Stimulated activated CD4-positive, alpha-beta T cell treated with anti-CD3 and anti-CD28 coated beads, Interleukin-4, amount 100 ng/mL, for 24 hours (primary cell): ENCODE measurements around the gene ZNF672.
"Not testable (repeated sequence)": the region's sequence is repeated elsewhere in the genome, so short reads cannot be mapped to it uniquely, and the experiment has no call there.

Experiments used
- DNase-seq: peaks from one replicate; pipeline ENCODE4 v3.0.0-alpha.2; 2020

ZNF672 gene

DNA sequence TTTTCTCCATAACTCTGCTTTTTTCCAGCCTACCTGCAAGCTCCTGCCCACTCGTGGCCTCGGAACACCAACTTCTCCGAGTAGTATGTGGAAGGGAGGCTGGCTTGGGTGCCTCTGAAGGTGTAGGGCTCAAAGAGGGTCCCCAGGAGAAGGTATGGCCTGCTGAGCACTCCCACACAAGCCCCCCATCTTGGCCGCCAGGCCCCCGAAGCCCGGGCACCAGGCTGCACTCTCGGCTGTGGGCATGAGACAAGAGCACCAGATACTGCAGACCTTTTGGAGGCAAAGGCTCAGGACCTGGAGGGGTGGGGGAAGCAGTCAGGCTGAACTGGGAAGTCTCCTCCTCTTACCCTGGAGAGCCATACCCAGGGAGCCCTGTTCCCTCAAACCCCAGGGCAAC lies 19.2 kb downstream of the ZNF672 start:
- DNase-seq: no peak

- no peak for DNase-seq
Observed at GRCh38 chr1:248857749-248858095, 19.7 kb downstream of the ZNF672 start.

GRCh38 chr1:248858096-248858890 lies 20.3 kb downstream of the ZNF672 start:
- peak; percentile 31 for DNase-seq

- DNase-seq: peak; percentile 98
Observed at GRCh38 chr1:248858891-248859889, 21.2 kb downstream of the ZNF672 start, which contains the start of gene ZNF692. Gene ZNF692, minus strand, starts transcription at chr1:248859085. Its CDS starts 776 bp downstream, at chr1:248858309.

- DNase-seq: no peak
Observed at GRCh38 chr1:248860007-248860406, 22.0 kb downstream of the ZNF672 start.

DNA sequence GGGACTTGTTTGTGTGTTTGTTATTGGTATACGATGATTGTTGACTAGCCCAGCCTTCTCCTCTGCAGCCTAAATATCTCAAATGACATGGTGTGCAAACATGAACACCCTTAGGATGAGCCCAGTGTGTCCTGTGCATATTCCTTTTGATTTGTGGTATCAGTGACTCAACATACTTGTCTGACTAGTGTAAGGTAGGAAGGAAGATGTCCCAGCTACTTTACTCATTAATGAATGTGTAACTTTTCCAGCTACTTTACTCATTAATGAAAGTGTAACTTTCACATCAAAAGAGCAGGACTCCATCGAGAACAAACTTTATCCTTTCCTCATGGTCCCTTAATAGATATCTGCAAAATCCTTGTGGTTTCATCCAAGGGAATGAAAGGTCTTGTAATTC lies 23.6 kb downstream of the ZNF672 start:
- no peak for DNase-seq

DNA sequence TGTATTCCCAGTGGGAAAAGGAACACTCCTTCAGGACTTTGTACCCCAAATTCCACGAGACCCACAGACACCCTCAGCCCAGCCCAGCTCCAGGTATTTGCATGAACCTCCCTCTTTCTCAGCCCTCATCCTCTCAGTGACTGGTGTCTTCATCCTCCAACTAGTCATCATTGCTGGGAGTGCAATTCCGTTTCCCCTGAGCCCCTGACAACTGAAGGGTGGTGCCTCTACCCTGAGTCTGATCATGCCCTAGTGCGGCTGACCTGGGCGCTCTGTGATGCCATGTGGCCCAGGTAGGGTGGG lies 24.6 kb downstream of the ZNF672 start:
- DNase-seq: no peak

GRCh38 chr1:248862998-248863881 lies 25.2 kb downstream of the ZNF672 start:
- peak; percentile 84 for DNase-seq

DNA sequence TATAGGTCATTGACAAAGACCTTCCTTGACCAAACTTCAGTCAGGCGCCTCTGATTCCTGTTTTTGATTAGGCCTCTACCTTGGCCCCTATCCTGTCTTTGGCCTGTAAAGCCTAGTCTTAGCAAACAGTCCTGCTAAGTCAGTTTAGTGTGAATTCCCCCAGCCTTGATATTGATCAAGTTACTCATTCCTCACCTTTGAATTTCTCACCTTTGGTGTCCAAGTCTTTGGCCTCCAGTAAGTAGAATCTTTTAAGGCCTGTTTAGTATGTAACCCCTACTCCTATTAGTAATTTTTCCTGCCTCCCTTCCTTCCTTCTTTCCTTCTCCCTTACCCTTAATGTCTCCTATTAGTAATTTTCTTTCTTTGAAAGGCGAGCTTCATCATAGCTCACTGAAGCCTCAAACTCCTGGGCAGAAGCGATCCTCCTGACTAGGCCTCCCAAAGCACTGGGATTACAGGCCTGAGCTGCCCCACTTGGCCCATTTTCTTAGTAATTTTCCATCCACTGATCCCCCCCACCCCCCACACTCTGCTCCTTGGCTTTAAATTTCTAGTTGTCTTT lies 33.9 kb downstream of the ZNF672 start:
- DNase-seq: no peak

DNA sequence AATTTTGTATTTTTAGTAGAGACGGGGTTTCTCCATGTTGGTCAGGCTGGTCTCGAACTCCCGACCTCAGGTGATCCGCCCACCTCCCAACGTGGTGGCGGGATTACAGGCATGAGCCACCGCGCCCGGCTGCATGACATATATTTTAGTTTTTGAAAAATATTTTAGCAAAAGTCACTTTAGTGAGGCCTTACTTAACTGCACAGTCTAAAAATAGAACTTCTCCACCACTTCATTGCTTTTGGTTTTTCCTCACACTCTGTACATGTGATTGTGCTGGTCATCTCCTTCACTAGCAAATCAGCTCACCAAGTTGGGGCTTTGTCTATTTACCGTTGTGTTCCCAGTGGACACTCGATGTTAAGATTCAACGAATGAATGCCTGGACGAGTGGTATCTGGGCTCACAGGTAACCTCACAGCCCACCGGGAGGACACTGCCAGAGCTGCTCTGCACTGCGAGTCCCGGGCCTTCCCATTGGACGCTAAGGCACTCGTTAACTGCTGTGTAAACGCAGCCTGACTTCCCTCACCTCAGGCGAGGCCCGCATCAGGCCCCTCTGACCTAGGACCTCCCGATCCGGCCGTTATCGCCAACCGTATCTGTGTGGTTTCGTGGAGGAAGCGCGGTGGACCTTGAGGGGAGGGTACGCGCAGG lies 34.9 kb downstream of the ZNF672 start:
- DNase-seq: peak; percentile 67

- DNase-seq: peak; percentile 97
Observed at GRCh38 chr1:248873409-248873992, 35.5 kb downstream of the ZNF672 start.

DNA sequence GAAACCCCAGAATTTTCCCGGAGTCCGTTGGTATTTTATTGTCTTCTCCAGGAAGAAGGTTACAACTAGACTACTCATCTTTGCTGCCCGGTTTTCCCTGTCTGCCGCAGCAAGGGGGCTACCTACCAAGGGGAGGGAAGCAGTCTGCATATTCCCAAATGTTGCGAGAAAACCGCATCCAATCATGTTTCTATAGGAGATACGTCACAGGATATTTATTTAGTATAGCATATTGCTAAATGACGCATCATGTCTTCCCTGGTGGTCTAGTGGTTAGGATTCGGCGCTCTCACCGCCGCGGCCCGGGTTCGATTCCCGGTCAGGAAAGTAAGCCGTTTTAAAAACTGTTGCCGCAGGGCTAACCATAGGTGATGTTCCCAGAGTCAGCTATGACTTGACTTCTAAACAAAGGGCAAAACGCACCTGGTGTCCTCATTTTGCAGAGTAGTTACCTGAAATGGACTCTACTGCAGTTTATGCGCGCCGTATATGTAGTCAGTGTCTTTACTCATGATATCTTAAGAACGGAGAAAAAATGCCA lies 36.0 kb downstream of the ZNF672 start:
- peak; percentile 86 for DNase-seq

DNA sequence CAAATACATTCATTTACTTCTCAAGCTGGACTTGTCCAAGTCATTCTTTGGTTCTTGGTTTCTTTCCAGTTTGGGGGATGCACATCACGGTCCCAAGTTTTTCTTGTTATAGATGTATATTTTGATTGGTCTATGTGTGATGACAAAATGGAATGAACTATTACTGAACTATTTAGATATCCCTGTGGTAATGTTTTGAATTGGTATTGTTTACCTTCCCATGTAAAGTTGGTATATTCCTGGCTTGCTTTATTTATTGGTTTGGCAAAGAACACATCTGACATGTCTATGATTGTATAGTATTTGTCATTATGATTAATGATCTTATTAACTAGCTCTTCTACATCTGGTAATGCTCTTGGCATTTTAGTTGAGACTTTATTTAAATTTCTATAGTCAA lies 43.2 kb downstream of the ZNF672 start:
- no peak for DNase-seq

DNA sequence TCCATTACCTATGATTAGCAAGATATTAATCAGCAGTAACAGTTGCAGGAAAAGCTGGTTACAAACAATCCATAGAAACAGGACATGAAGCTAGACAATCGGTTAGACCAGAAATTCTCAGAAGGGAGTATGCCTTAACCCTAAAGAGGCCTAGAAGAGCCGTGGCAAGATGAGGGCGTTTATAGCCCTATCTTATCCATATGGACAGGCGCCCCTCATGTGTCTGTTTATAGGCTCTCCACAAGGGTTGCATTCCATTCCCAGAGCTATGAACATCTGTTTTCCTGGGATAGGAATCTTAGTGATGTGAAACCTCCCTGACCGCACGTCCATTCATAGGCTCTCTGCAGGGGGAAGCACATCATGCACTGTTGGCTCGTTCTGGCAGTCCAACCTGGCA lies 44.4 kb downstream of the ZNF672 start:
- not testable (repeated sequence) for DNase-seq

DNA sequence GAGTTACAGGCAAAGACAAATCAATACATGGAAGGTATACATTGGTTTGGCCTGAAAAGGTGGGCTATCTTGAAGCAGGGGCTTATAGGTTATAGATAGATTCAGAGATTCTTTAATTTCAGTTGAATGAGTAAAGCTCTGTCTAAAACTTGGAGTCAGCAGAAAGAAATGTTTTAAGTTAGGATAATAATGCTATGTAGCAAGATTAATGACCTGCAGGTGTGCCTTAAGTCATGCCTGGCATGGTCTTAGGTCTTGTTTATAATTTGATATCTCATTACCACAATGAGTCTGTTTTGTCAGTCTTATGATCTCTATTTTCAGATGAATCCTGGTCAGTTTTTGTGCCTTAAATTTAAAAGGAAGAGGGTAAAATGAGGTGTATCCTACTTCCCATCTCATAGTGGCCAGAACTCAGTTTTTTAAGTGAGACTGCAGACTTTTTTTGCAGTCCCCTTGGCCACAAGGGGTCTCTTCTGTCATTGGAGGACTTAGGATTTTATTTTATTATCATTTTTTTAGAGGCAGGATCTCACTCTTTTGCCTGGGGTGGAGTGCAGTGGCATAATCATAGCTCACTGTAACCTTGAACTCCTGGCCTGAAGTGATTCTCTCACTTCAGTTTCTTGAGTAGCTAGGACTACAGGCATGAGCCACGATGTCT lies 46.7 kb downstream of the ZNF672 start:
- DNase-seq: no peak

- no peak for DNase-seq
Observed at GRCh38 chr1:248885646-248886045, 47.6 kb downstream of the ZNF672 start.

GRCh38 chr1:248886237-248886895 lies 48.3 kb downstream of the ZNF672 start:
- DNase-seq: no peak

DNA sequence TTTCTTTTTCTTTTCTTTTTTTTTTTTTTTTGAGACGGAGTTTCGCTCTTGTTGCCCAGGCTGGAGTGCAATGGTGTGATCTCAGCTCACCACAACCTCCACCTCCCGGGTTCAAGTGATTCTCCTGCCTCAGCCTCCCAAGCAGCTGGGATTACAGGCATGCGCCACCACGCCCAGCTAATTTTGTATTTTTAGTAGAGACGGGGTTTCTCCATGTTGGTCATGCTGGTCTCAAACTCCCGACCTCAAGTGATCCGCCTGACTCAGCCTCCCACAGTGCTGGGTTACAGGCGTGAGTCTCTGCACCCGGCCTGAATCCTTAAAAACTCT lies 51.9 kb downstream of the ZNF672 start:
- not testable (repeated sequence) for DNase-seq

DNA sequence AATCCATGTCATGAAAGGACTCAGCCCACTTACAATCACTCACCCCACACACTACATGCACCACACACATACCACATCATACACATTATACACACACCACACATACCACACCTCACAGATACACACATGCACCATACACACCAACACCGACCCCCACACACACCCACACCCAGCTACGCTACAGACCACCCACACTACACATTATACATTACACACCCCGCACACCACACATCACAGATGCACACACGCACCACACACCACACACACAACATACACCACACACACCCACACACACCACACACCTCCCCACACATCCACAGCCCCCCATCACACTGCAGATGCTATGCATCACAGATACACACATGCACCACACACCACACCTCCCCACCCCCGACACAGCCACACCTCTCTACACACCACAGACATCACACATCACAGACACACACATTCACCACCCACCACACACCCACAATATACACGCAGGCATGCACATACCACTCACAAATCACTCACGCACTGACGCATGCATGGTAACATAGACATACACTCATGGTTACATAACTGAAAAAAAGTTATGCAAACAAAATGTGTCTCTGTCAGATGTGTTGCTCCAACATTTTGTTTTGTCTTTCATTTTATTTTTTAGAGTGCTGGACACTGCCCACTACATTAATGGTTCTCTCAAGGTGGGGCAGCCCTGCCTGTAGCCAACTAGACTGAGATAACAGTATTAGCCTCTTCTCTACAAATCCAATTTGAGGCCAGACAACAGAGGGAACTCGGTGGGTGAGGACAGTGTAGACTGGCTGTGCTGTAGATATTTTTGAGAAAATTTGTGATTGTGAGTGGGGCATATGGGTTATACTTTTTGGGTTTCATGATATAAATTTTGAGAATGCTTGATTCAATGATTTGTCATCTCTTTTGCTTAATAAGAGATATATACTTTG lies 52.8 kb downstream of the ZNF672 start:
- DNase-seq: no peak
